ENCODE results near the gene PDE4D. TPM values are rescaled to one million over a fixed set of nuclear protein-coding genes. Genes with fewer than 3 reads are reported as not detected.

PDE4D gene
- total RNA-seq, 1 experiment from 2014 or later: 2.1 TPM

DNA sequence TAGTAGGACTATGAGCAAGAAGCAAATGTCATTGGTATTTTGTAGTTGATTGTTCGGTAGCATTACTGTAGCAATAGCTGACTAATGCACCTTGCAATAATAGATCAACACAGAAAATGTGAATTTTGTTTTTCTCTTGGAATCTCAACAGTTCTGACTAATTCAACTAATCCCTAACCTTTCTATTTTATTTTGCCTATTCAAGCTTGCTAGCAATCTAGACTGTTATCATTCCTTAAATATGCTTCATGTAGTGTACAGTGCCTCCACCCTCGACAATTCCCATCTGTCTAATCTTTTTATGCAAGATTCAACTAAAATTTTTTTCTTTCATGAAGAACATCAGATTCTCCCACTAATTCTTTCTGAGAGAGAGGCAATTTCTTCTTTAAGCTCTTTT is 570.6 kb downstream of the PDE4D start:
- no peak for DNase-seq
- Mint-ChIP-seq H3K27ac (no peak overlapping the region), H3K27me3 (ENCODE audit: low read depth) (no peaks in the 10 kb centered on the region), H3K36me3 (ENCODE audit: insufficient read depth in 1 of 3, low read depth in 3 of 3) (no peaks in the 10 kb centered on the region), H3K4me3 (no peak overlapping the region), H3K4me1 (peaks cover under 1 to 2% of the 10 kb centered on the region in 2 experiments; a peak in 2 of 4 replicates), H3K9me3 (no peaks in the 10 kb centered on the region)
- no peaks in the 10 kb centered on the region for H4K20me1 ChIP-seq (ENCODE audit: control insufficient read depth, insufficient read depth, insufficient read length)
- no peak overlapping the region for H2BK12ac ChIP-seq (ENCODE audit: insufficient read length, low read depth, low read length)
- H2AFZ ChIP-seq (ENCODE audit: low read length): no peak overlapping the region
- no peaks in the 10 kb centered on the region for H3K23me2 ChIP-seq (ENCODE audit: insufficient read length, low read depth, low read length, poor library complexity, severe bottlenecking)
- H3K4ac ChIP-seq (ENCODE audit: low read depth, low read length): no peak overlapping the region
- no peak overlapping the region for H4K5ac ChIP-seq (ENCODE audit: insufficient read length, low read depth, low read length)
- H3K27ac ChIP-seq (ENCODE audit: insufficient read length, low read depth, low read length): no peak overlapping the region
- H3K27me3 ChIP-seq (ENCODE audit: insufficient read depth, low read length): no peaks in the 10 kb centered on the region
- no peaks in the 10 kb centered on the region for H3K79me1 ChIP-seq (ENCODE audit: insufficient read depth, low read depth, low read length, poor library complexity, severe bottlenecking)
- H2BK5ac ChIP-seq (ENCODE audit: insufficient read length, low read length): no peak overlapping the region
- no peak overlapping the region for H3K9ac ChIP-seq (ENCODE audit: extremely low read depth, insufficient read length, low read length)
- H4K8ac ChIP-seq (replicated peaks; ENCODE audit: insufficient read length, low read depth, low read length): no peak overlapping the region
- no peaks in the 10 kb centered on the region for H3K79me2 ChIP-seq (ENCODE audit: insufficient read depth, low read length)
- no peak overlapping the region for H2AK5ac ChIP-seq (ENCODE audit: insufficient read length, low read length)
- no peaks in the 10 kb centered on the region for H3K4me1 ChIP-seq (ENCODE audit: insufficient read depth, low read length)
- no peak overlapping the region for H2BK120ac ChIP-seq (ENCODE audit: low read depth, low read length, poor library complexity, severe bottlenecking)
- no peak overlapping the region for H4K91ac ChIP-seq (ENCODE audit: insufficient read length, low read depth, low read length)
- no peak overlapping the region for H2BK15ac ChIP-seq (ENCODE audit: low read depth, low read length)
- H3K4me2 ChIP-seq (ENCODE audit: insufficient read depth, insufficient read length, low read length): no peak overlapping the region
- no peak overlapping the region for H3K23ac ChIP-seq (ENCODE audit: insufficient read length, low read depth, low read length)
- H3K18ac ChIP-seq (ENCODE audit: insufficient read length, low read depth, low read length): no peak overlapping the region
- H2BK20ac ChIP-seq (ENCODE audit: low read depth, low read length, poor library complexity, severe bottlenecking): no peak overlapping the region
- TF ChIP-seq, protein P1, sequence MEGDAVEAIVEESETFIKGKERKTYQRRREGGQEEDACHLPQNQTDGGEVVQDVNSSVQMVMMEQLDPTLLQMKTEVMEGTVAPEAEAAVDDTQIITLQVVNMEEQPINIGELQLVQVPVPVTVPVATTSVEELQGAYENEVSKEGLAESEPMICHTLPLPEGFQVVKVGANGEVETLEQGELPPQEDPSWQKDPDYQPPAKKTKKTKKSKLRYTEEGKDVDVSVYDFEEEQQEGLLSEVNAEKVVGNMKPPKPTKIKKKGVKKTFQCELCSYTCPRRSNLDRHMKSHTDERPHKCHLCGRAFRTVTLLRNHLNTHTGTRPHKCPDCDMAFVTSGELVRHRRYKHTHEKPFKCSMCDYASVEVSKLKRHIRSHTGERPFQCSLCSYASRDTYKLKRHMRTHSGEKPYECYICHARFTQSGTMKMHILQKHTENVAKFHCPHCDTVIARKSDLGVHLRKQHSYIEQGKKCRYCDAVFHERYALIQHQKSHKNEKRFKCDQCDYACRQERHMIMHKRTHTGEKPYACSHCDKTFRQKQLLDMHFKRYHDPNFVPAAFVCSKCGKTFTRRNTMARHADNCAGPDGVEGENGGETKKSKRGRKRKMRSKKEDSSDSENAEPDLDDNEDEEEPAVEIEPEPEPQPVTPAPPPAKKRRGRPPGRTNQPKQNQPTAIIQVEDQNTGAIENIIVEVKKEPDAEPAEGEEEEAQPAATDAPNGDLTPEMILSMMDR (conservative IDR thresholded peaks at IDR 0.05): no peak
- H3K56ac ChIP-seq (ENCODE audit: insufficient read length, low read depth, low read length): no peak overlapping the region
- no CpG with 5 or more reads among the region's 2 CpGs for WGBS (ENCODE audit: extremely low coverage, insufficient read length, low lambda C conversion rate)
- no peaks in the 10 kb centered on the region for H3K9me3 ChIP-seq (ENCODE audit: control insufficient read depth, low read depth, low read length)
- H3K14ac ChIP-seq (ENCODE audit: insufficient read depth, low read length): no peak overlapping the region
- H3T11ph ChIP-seq (ENCODE audit: low read length): no peak overlapping the region
